Hematopoietic multipotent progenitor cell treated with erythropoietin and hydrocortisone succinate and interleukin-3 and kit ligand, for 8 days (in vitro differentiated cells): ENCODE results near the gene TMEM97.
A peak's percentile ranks its signal among the peaks of the same experiment; 100 is the strongest.

ENCODE experiments used
- DNase-seq: peaks from one replicate; pipeline ENCODE4 v3.0.0-alpha.2; 2015

Gene TMEM97

DNA sequence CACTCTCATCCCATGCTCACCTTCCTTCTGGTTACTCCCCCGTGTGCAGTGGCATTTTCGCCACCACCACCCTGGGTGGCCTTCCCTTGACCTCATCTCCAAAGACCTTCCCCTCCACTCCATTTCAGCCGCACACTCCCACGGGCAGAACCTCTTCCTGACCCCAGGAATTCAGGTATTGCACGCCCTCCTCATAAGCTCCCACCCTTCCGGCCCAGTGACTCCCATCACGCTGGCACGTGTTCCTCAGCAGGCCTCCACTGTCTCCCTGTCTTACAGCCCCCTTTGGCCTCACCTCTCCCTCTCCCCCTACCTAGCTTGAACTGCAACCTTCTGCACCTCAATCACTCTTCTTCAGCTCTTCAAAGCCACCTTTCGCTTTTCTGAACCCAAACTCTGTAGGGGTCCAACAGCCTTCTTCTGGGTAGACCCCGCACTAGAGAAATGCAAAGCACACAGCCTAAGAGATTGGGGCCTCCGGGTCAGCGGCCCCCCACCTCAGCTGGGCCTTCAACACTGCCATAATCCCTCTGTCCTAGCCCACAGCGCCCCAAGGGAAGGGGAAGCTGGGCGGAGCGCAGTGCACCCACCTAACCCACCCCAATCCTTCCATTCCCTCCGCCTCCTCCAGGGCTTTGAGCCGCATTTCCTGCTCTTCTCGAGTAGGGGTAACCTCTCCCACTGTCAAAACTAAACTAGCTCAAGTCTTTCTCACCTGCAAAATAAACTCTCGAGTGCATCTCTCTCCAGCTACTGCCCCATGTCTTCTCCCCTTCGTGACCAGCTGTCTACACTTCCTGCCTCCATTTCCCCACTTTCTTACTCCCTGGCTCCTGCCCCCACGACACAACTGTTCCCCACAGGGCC, 1.7 kb upstream of the TMEM97 start:
- DNase-seq: no peak

DNA sequence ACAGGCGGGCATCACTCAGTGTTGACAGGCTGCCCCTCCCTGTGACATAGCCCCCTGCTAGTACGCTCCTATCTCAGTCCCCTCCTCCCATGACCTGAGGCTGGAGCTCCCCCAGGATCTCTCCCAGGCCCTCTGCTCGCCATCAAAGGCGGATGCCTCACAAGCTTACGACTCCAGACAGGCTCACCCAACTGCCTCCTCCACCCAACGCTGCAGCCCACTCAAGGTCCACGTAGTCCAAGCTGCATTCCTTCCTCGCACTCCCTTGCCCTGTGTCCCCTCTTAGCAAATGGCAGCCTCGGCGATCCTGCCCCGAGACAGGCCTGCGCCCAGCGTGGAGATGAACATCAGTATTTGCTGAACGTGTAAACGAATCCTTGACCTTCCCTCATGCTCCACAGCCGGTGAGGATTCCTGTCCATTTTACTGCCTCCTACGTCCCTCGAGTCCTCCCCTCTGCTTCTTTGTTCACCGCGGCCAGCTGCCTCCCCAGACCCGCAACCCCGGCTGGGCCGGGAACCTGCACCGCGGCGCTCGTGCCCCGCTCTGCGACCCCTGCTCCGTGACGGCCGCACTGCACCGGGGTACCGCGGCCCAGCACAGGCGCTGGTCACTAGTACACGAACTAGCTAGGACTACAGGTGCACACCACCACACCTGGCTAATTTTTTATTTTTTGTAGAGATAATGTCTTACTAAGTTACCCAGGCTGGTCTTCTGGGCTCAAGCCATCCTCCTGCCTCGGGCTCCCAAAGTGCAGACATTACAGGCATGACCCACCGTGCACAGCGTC, 838 bp upstream of the TMEM97 start:
- peak; percentile 43 for DNase-seq

DNA sequence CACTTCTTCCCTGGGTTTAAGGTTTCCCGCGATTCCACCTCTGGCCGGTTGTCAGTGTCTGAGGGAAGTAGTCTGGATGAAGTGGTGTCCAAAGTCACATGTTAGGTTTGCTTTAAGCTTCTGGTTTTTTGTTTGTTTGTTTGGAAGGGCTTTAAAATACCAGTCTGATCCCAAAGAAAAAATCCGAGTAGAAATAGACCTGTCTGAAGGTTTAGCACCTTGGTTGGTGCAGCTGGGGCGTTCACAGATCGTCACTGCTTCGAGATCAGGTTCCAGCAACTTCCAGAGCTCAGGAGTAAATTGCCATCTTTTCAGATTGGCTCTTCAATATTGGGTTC, 567 bp downstream of the TMEM97 start:
- no peak for DNase-seq

DNA sequence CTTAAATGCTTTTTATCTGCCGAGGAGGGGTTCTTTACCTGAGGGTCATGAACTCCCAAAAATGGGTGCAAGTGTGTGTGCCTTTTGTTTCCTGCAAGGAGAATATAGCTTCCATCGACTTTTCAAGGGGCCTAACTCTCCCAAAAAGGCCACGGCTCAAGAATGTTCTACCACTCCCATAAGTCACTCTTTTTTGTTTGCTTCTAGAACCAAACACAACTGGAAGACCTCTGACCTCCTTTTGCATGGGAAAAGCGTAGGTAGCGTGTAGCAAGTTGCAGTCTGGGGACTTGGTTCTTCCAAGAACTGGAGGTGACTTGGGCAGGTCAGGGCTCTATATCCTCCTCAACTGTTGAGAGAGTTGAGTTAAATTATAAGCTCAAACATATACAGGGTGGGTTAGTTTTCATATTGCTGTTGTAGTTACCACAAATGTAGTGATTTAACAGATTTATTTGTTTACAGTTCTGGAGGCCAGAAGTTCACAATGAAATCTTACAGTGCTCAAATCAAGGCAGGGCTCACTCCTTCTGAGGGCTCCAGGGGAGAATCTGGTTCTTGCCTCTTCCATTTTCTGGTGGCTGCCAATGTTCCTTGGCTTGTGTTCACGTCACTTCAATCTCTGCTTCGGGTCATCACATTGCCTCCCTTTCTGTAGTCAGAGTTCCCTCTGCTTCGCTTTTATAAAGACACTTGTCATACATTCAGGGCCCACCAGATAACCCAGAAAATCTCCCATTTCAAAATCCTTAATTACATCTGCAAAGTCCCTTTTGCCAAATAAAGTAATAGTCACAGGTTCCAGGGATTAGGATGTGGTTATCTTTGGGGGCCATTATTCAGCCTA, 1.4 kb downstream of the TMEM97 start:
- no peak for DNase-seq

DNA sequence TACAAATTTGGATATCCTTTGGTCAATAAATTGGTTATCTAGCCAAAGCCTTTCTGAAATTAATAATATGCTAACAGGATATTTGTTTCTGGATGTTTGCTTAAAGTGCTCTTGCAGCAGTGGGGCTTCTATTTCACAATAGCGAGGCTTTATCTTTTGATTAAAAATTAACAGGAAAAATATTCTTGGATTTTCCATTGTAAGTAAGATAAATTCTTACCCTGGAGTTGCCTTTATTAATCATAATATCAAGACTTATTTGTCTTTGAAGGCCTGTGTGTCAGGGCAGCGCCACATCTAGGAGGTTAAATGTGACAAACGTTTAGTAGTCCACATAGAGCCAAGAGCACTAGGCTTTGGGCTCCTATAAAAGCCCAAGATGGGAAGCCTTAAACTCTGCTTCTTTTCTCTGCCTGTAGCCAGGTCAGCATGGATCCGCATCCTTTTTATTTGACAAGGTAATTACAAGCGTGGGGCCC, 5.3 kb downstream of the TMEM97 start:
- no peak for DNase-seq

DNA sequence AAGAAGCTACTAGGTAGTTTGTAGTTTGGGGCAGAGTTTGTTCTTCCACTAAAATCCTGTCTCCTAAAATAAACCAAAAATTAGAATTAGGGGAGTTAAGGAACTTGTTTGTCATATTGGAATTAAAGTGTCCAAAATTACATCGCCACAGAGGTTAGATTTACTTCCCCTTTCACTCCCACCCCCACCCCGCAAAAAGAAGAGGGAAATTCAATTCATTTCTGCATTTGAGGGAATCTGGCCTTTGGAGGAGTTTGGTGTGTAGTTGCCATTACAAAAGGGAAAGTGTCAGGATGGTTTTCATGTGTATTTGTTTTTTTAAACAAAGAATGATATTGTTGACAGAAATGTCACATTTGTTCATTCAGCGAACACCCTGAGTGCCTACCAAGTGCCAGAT, 5.8 kb downstream of the TMEM97 start:
- no peak for DNase-seq

DNA sequence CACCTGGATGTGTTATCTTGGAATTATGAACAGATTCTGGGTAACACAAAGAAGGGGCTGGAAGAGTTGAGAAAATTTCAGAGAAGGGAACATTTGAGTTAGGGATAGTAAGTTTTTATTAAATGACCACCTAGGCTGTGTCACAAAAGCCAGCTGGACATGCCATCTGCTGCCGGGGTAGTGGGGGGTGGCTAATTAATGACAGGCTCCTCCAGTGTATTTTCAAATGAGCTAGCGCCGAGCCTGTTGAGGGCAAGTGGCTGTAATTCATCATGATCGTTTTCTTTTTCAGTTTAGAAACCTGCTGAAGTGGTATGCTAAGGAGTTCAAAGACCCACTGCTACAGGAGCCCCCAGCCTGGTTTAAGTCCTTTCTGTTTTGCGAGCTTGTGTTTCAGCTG, 6.2 kb downstream of the TMEM97 start:
- DNase-seq: no peak

DNA sequence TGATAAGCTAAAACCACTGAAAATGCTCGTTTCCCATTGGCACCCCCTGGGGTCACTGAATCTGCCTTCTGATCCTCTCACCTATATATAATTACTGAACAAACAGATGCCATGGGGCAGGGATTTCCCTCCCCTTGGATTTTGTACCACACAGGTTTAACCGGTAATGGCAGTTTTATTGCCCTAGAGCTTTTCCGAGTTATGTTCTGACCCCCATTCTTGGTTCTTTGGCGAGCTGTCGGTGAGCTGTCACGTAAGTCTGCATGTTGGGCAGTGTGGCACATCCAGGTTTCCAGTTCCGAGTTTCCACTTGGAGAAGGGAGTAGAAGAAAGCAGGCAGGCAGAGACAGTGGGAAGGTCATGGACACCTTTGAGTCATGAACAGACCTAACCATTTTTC, 7.1 kb downstream of the TMEM97 start:
- DNase-seq: no peak

DNA sequence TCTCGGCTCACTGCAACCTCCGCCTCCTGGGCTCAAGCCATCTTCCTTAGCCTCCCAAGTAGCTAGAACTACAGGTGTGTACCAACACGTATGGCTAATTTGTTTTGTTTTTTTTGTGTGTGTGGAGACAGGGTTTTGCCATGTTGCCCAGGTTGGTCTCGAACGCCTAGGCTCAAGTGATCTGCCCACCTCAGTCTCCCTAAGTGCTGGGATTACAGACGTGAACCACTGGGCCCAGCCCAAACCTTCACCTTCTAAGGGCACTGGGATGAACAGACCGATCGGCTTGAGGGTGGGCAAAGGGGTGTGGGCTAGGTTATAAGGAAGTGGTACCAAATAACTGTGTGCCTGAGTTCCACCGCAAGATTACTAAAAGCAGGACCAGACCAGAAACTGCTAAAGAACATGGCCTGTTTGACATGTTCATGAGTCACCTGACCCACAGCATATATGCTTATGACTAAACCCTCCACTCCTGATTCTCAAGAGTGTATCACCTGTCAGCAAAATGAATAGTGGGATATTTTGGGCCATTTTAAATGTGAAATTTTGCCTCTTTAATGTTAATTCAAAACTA, 8.1 kb downstream of the TMEM97 start:
- DNase-seq: no peak

DNA sequence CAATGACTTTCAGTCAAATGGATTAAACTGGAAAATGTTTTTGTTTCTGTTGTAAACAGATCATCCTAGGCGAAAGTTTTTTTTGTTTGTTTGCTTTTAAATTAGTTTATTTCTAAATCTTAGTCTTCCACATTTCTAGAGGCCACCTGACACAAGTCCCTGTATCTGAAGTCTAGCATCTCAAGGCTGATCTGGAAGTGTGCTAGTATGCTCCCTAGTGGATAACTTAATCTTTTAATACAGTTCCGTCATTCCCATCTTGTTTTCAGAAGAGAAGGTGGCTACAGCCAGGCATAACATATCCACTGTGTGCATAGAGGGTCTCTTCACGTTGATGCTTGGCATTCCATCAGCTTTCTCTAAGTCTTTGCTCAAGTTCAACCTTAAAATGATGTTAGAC, 8.7 kb downstream of the TMEM97 start:
- no peak for DNase-seq

DNA sequence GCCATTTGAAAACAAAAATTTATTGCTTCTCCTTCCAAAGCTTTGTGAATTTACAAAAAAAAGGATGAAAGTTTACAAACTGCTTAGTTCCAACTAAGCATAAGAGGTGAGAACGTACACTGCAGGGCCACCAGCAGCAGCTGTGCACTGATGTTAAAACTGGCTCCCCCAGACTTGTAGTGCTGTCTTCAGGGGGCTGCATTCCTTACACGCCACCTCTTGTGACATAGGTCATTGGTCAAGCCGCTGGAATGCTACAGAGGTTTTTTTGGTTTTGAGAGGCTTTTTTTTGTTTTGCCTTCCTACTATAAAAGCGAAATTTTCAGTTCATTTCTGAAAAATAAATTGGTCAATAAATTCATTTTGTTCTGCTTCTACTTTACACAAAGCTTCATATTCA, 9.3 kb downstream of the TMEM97 start:
- no peak for DNase-seq

DNA sequence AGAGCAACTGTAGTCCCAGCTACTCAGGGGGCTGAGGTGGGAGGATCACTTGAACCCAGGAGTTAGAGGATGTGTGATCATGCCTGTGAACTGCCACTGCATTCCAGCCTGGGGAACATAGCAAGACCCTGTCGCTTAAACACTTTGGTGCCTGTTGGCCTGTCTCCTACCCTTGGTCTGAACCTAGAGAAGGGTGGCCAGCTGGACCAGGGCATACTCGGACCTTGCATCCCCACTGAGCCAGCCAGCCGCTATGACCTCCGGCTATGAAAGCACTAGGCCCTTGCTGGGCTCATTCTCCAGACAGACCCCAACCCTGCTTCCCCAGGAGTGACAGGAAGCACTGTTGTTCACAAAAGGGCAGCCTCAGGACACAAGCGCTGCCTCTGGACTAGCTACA, 11.7 kb downstream of the TMEM97 start:
- DNase-seq: no peak

DNA sequence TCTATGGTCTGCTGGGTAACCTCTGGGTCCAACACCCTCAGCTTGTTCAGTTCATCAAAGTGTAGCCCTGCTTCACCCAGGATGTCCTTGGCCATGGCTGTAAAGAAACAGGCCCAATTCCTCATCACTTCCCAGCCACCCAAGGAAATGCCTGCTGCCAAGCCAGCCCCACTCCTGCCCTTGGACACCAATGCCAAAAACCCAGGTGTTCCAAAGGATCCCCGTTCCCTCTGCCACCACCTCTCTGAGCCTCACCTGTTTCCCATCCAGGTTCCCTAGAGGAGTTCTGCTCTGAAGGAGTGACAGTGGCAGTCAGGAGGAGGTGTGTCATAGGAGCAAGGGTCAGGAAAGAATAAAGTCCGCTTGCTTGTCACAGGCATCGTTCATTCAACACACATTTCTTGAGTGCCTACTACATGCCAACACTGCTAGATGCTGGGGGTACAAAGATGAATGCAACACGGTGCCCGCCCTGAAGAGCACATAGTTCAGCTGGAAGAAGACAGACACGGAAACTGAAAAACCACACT, 13.0 kb downstream of the TMEM97 start:
- no peak for DNase-seq

DNA sequence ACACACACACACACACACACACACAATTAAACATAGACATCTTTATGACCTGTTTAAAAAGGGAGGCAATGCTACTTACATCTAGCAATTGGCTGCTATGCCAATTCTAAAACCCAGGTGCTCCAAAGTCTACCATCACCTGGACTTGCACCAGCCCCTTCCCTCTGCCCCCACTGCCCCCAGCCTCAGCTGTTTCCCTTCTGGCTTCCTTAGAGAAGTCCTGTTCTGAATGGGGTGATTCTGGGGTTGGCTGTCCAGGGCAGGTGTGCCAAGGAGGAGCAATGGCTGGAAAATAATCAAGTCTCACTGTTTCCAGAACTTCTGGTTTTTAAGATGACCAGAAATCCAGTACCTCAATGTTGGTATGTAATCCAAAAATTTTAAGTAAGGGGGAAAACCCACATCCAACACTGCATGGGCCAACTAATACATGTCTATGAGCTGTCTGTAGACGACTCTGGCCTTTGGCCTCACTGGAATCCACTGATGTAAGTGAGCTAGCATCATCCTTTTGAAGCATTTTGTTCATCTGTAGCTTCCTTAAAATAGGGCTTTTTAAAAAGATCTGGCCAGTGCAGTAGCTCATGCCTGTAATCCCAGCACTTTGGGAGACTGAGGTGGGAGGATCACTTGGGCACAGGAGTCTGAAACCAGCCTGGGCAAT, 14.2 kb downstream of the TMEM97 start:
- DNase-seq: no peak

DNA sequence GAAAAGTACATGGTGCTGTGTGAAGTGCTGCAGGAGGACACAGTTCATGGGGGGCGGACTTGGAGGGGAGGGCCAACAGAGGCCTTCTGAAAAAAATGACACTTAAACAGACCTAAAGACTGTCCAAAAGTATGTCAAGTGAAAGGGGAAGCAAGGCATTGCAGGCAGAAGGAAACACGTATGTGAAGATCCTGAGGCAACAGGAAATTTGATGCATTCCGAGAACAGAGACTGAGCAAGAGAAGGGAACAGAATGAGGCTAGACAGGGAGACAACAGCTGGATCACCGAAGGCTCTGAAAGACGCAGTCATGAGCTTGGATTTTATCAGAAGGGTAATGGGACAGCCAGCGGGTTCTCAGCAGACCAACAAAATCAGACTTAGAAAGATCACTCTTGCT, 15.2 kb downstream of the TMEM97 start:
- DNase-seq: no peak

DNA sequence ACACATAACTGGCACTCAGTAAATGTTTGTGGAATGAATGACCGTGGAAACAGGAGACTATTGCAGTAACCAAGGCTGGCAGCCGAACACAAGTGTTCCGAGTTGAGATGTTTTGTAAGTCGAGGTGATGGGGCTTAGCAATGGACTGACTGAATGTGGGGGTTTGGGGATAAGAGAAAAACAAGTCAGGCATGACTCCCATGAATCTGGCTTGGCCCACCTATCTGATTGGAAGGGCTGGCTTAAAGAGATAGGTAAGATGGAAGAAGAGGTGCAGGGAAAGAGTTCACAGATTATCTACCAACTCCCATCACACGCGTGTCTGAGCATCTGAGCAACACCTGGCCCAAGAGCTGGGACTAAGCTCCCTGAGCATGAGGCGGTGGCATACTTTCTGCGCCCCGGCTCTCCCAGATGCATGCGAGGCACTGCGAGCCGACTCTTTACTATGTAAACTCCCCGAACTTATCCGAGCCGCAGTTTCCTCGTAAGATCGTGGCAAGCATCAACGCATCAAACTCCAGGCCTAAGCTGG, 15.7 kb downstream of the TMEM97 start:
- no peak for DNase-seq

DNA sequence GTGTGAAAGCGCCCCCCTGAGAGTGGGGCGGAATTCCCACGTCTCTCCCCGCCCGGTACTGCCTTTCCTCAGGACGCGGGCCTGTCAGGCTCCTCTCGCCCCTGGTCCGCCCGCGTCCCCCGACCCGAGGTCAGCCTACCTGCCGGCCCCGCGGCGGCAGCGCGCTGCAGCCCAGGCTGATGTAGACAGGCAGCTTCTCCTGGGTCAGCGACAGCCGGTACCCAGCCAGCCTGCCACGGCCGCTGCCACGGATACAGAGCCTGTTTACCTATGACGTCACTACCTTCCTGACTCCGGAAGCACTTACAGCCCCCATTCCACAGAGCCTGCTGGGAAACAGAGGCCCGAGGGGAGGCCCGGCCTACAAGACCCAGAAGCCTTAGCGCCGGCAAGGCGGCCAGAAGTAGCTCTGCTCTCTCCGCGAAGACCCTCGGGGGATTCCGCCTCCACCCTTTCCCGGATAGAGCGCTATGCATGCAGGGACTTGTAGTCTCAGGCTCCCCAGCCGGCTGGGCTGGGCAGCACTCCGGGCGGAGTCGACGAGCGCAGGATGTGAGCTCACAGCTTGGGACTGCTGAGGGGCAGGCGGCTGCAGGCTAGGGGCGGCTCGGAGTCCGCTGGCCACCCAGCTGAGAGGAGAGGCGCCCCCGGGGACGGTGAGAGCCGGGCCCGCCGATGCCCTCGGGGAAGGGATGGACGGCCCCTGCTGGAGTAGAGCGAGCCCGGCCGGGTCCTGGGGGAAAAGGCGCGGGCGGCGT, 16.4 kb downstream of the TMEM97 start, which contains the start of the genes IFT20 and TNFAIP1:
TSS of gene IFT20 (minus strand) at position 272 of the 758 bp plus-strand sequence. CDS start 3,487 bp downstream, outside the sequence.
TSS of gene TNFAIP1 (plus strand) at position 561 of the 758 bp plus-strand sequence. CDS start 3,761 bp downstream, outside the sequence.
- DNase-seq: peak; percentile 99

DNA sequence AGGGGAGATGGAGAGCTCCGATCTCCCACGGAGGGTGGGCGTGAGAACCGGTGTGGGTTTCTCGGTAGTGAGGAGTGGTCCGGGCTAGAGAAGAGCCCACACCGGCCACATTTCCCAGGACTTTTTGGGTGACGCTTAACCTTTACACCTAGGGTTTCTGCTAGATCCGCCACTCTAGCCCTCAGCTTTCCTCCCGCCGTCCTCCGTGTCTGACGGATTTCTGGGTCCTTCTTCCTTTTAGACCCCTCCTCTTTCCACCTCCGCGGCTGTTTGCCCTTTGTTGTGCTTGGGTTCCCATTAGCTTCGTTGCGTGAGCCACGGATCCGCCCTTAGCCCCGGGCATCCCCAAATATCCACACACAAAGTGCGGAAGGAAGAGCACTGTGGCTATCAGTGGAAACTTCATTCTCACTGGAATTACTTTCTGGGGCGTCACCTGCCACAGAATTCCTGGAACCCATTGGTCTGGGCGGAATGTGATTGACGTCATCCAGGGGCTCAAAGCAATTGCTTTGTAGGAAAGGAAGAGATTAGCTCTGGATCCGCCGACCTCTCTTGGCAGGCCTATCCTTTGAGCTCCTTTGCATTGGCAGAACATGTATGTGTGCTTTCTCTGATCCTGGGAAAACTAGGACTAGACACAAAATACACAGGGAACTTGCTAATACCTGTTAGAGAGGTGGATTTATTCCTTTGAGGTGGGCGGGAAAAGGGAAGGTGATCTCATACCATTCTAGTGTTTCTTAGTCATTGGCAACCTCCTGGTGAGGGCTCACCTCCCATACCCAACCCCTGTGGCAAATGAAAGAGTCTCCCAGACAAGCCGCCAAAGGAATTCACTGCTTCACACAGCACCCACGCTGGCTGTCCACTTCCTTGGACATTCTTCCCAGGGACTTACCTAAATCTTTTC, 17.2 kb downstream of the TMEM97 start:
- peak; percentile 59 for DNase-seq

DNA sequence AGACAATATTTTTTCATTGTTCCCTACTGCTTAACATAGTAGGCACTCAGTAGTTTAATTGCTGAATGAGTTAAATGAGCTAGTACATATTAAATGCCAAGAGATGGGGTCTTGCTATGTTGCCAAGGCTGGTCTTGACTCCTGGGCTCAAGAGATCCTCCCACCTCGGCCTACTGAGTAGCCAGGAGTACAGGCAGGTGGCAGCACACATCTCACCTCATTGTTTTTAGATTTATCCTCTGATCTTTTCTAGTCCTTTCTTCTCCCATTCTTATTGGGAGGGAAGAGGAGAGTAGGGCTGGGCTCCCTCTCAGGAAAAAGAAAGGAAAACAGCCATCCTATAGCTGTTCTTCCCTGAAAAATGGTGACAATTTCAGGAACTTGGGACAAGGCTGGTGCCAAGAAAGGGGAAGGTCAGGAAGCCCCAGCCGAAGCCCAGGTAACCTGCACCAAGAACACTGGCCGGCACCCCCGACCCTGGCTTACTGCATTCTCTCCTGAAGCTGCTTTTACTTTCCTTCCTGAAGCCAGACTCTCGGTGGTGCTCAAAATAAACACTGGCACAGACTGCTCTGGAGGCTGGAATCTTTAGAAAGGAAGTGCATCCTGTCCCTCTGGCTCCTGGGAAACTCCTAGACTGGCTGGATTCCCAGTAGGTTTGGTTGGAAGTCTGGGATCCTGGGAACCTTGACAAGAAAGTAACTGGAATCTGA, 19.2 kb downstream of the TMEM97 start:
- DNase-seq: no peak
